Activated T-cell treated with anti-CD3 and anti-CD28 coated beads, Interleukin-2, amount 50 U/mL, for 4 hours (primary cell): ENCODE data around the gene ARHGEF25. TPM values are rescaled to one million over a fixed set of nuclear protein-coding genes. Genes with fewer than 3 reads are reported as not detected.

ENCODE experiments used
- ATAC-seq, 2 donors: fragments of 200-7000 bp; cut with Tn5 transposase; one replicate each; pipeline ENCODE4 v1.10.0; 2021
- DNase-seq: peaks from one replicate; pipeline ENCODE4 v3.0.0-alpha.2; 2020
- H3K27me3 Mint-ChIP-seq: one replicate; pipeline ENCODE4 v1.8.0; 2021; ENCODE audit warnings: low read depth, mixed read lengths
- H3K36me3 Mint-ChIP-seq: one replicate; pipeline ENCODE4 v1.8.0; 2022; ENCODE audit warnings: mixed read lengths; ENCODE audit not compliant: insufficient read depth
- H3K4me1 Mint-ChIP-seq: one replicate; pipeline ENCODE4 v1.8.0; 2021; ENCODE audit warnings: low read depth, mixed read lengths
- H3K4me3 Mint-ChIP-seq: one replicate; pipeline ENCODE4 v1.8.0; 2021; ENCODE audit warnings: mild to moderate bottlenecking, moderate library complexity, mixed read lengths
- H3K9me3 Mint-ChIP-seq: one replicate; pipeline ENCODE4 v1.8.0; 2021; ENCODE audit warnings: mixed read lengths
- total RNA-seq, 3 donors: library from RNA; stranded (reverse); gene quantifications; one replicate each; pipeline ENCODE4 v1.2.1, GENCODE V29; 2021

Gene ARHGEF25
- total RNA-seq, 3 donors from 2014 or later = 0.56 to 1.6 (median 0.65) TPM

GRCh38 chr12:57591782-57592325 lies 19.4 kb upstream of the ARHGEF25 start:
- DNase-seq = no peak
- Mint-ChIP-seq H3K4me3 (peak overlapping the region; percentile 89), H3K9me3 (no peaks in the 10 kb centered on the region), H3K36me3 (peaks cover 13% of the 10 kb centered on the region), H3K27me3 (no peaks in the 10 kb centered on the region), H3K4me1 (peaks cover 25% of the 10 kb centered on the region)
- no peak for ATAC-seq

DNA sequence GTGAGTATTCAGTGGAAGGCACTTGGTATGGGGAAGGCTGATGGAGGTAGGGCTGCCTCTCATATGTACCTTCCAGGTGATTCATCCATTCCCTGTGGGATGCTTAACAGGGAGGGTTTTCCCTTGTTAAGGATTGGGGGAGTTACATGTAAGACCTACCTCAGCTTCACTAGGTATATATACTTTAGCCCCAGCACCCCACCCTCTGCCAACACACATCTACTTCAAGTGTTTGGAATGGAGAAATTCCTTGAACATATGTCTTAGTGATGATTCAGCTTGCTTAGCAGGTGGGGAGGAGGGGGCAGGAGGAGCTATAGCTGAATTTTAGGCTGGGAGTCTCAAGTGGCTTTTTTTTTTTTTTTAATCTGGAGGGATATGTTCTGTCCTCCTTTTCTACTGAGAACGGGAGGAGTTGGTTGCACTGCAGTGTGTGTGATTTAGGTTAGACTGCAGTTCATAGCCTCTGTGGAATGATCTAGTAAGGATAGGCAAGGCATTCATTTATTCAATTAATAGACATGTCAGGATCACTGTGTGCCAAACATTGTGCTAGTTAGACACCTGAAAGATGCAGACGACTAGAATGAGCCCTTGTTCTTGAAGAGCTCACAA lies 18.6 kb upstream of the ARHGEF25 start:
- Mint-ChIP-seq H3K27me3 (no peaks in the 10 kb centered on the region), H3K9me3 (no peaks in the 10 kb centered on the region), H3K36me3 (peaks cover 19% of the 10 kb centered on the region), H3K4me3 (peak overlapping the region; percentile 89), H3K4me1 (peaks cover 25% of the 10 kb centered on the region)
- DNase-seq (no peak), ATAC-seq (no peak)

DNA sequence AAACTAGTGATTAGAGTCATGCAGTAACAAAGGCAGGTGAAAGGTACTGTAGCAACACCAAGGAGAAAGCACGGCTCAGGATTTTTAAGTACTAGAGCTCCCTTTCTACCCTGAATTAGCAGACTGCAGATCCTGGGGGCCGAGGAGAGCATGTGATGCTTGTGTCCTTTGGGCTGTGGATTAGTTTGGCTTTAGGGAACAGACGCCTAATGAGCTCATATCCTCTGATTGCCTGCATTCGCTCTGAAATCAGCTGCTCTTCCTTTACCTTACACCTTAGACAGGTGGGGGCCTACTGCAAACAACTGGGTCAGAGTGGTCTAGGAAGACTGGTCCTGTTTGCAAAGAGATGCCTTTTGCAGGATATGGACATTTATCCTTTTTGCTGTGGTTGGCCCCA lies 18.0 kb upstream of the ARHGEF25 start:
- H3K27me3 Mint-ChIP-seq = no peaks in the 10 kb centered on the region

DNA sequence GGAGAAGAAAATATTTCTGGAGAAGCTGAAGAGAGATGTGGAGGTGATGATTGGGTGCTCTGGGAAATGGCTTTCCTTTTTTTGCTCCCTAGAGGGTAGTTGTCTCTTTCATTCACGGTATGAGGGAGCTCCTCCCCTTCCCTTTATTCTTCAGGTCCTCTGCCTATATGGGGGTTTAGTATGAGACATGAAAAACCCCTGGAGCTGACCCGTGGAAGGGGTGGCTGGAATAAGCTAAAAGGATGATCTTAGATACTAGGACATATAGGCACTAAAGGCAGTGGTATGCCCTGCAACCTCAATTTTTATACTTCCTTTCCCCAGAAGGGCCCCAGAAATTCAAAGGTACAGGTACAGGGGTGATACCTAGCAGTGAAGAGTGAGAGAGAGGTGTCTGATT lies 10.8 kb upstream of the ARHGEF25 start:
- H3K36me3 Mint-ChIP-seq = peaks cover 45% of the 10 kb centered on the region
- no peaks in the 10 kb centered on the region for H3K27me3 Mint-ChIP-seq
- DNase-seq (no peak), ATAC-seq (no peak)
- peaks cover 19% of the 10 kb centered on the region for H3K4me1 Mint-ChIP-seq
- H3K9me3 Mint-ChIP-seq = no peaks in the 10 kb centered on the region
- no peak overlapping the region for H3K4me3 Mint-ChIP-seq

More for the DNA sequence above, 18.0 kb upstream of the ARHGEF25 start:
- ATAC-seq (no peak), DNase-seq (no peak)
- Mint-ChIP-seq H3K36me3 (peaks cover 21% of the 10 kb centered on the region), H3K4me1 (peaks cover 25% of the 10 kb centered on the region), H3K4me3 (no peak overlapping the region), H3K9me3 (no peaks in the 10 kb centered on the region)

- Mint-ChIP-seq H3K36me3 (peaks cover 34% of the 10 kb centered on the region), H3K4me3 (no peak overlapping the region), H3K9me3 (no peaks in the 10 kb centered on the region), H3K27me3 (no peaks in the 10 kb centered on the region), H3K4me1 (peaks cover 25% of the 10 kb centered on the region)
- no peak for ATAC-seq
- no peak for DNase-seq
These were observed 8.7 kb upstream of the ARHGEF25 start for GRCh38 chr12:57602544-57602943.

- peak overlapping the region; percentile 74 for H3K4me3 Mint-ChIP-seq
- peaks cover 25% of the 10 kb centered on the region for H3K4me1 Mint-ChIP-seq
- DNase-seq = no peak
- ATAC-seq = no peak
- peaks cover 31% of the 10 kb centered on the region for H3K36me3 Mint-ChIP-seq
- no peaks in the 10 kb centered on the region for H3K9me3 Mint-ChIP-seq
- H3K27me3 Mint-ChIP-seq = no peaks in the 10 kb centered on the region
These were observed 7.9 kb upstream of the ARHGEF25 start for GRCh38 chr12:57603324-57603723.

DNA sequence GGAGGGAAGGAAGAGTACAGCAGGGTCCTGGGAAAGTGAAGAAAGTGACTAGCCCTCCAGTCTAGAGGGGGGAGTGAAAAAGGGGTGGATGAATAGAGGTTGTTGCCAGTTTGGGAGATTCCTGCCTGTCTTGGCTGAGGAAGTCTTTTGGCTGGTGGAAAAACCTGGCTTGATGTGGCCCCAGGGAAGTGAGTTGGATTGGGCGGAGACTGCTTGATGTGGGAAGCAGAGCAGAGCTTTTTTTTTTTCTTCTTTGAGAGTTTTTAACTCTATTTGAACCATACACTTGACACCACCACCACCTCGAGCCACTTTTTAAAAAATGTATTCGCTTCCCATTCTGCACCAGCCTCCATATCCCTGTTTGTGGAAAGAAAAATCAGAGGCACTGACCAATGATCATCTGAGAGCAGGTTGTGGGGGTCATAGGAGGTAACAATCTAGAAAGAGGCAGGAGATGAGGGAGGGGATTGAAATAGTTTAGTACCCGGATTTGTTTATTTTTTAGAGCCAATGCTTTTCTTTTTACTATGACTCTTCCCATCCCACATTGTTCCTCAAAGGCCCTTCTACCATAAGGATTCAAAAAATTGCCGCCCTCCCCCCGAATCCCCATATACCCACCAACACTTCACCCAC lies 7.3 kb upstream of the ARHGEF25 start:
- peaks cover 25% of the 10 kb centered on the region for H3K4me1 Mint-ChIP-seq
- no peak for ATAC-seq
- H3K4me3 Mint-ChIP-seq = peak overlapping the region; percentile 74
- DNase-seq = no peak
- H3K27me3 Mint-ChIP-seq = no peaks in the 10 kb centered on the region
- peaks cover 28% of the 10 kb centered on the region for H3K36me3 Mint-ChIP-seq
- no peaks in the 10 kb centered on the region for H3K9me3 Mint-ChIP-seq

DNA sequence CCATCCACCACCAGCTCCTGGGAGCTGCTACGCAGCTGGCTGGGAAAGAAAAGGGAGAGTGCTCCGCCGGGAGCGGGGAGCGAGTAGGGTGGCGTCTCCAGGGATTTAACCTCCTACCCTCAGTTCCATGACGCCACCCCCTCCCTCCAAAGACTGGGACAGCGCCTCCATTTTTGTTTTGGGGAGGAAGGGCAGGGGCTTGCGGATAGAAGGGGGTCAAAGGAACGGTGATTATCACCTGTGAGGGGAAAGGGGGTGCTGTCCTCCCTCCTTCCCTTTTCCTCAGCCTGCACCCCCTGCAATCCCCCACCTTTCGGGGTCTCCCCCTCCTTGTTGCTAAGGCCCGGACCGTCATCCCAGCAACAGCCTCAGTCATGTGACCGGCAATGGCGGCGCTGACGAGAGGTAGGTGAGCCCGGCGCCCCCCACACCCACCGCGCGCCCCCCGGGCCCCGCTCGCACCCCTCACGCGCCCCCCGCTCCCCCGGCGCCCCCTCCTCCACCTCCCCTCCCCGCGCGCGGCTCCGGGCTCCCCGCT lies 6.7 kb upstream of the ARHGEF25 start, which contains the start of gene DTX3:
DTX3 (plus strand) TSS at position 371 of the 538 bp plus-strand sequence. CDS start 1,694 bp downstream, outside the sequence.
- peak; percentile 76 to 77 for ATAC-seq
- no peaks in the 10 kb centered on the region for H3K9me3 Mint-ChIP-seq
- H3K27me3 Mint-ChIP-seq = no peaks in the 10 kb centered on the region
- H3K36me3 Mint-ChIP-seq = peaks cover 23% of the 10 kb centered on the region
- peaks cover 25% of the 10 kb centered on the region for H3K4me1 Mint-ChIP-seq
- peak within 1 kb of the TSS; percentile 79 for H3K4me3 Mint-ChIP-seq
- DNase-seq = peak; percentile 23

- peaks cover 17% of the 10 kb centered on the region for H3K36me3 Mint-ChIP-seq
These were observed 6.0 kb upstream of the ARHGEF25 start for GRCh38 chr12:57604992-57605810.

DNA sequence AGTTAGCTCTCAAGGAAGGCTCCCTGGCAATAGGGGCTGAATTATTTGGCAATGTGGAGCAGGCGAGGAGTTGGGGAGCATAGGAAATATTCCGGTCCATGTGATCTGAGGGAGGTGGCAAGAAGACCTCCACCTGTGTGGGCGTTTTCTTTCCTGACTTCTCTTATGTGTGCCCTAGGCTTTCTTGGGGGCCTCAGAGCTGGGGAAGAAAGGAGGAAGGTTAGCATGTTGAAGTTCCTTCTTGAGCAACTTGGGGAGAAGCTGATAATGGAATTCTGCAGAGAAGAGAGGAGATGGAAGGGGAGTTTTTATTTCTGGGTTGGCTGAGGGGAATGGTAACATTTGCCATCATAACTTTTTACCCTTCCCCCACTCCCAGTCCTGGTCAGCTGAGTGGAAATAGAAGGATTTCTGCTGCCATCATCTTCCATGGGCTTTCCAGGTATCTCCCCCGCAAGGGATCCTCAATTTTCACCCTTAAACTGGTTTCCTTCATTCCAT lies 5.4 kb upstream of the ARHGEF25 start:
- Mint-ChIP-seq H3K4me3 (peak overlapping the region; percentile 79), H3K27me3 (peaks cover 2% of the 10 kb centered on the region), H3K36me3 (peaks cover 14% of the 10 kb centered on the region), H3K4me1 (peaks cover 29% of the 10 kb centered on the region), H3K9me3 (no peaks in the 10 kb centered on the region)
- ATAC-seq (no peak), DNase-seq (no peak)

More at GRCh38 chr12:57604992-57605810, 6.0 kb upstream of the ARHGEF25 start:
- peak; percentile 51 to 55 for ATAC-seq
- Mint-ChIP-seq H3K27me3 (no peaks in the 10 kb centered on the region), H3K9me3 (no peaks in the 10 kb centered on the region), H3K4me3 (peak overlapping the region; percentile 79), H3K4me1 (peaks cover 25% of the 10 kb centered on the region)
- no peak for DNase-seq

GRCh38 chr12:57606399-57606798 lies 4.8 kb upstream of the ARHGEF25 start:
- Mint-ChIP-seq H3K9me3 (no peaks in the 10 kb centered on the region), H3K4me3 (peak overlapping the region; percentile 12), H3K36me3 (peaks cover 11% of the 10 kb centered on the region), H3K4me1 (peaks cover 29% of the 10 kb centered on the region), H3K27me3 (peaks cover 2% of the 10 kb centered on the region)
- ATAC-seq = no peak
- no peak for DNase-seq

GRCh38 chr12:57606821-57607220 lies 4.4 kb upstream of the ARHGEF25 start:
- Mint-ChIP-seq H3K36me3 (peaks cover 7% of the 10 kb centered on the region), H3K27me3 (peaks cover 2% of the 10 kb centered on the region), H3K4me1 (peaks cover 29% of the 10 kb centered on the region), H3K9me3 (no peaks in the 10 kb centered on the region), H3K4me3 (no peak overlapping the region)
- ATAC-seq (no peak), DNase-seq (no peak)

- Mint-ChIP-seq H3K27me3 (peaks cover 7% of the 10 kb centered on the region), H3K9me3 (no peaks in the 10 kb centered on the region), H3K36me3 (peaks cover under 1% of the 10 kb centered on the region), H3K4me3 (no peak overlapping the region), H3K4me1 (peaks cover 27% of the 10 kb centered on the region)
- ATAC-seq (no peak), DNase-seq (no peak)
These were observed 3.1 kb upstream of the ARHGEF25 start for GRCh38 chr12:57607958-57608663.
